GM23338 (cell line): ENCODE data around the gene BBLN. TPM values are rescaled to one million over a fixed set of nuclear protein-coding genes. Genes with fewer than 3 reads are reported as not detected.

Experiments used
- polyA plus RNA-seq: library from polyadenylated mRNA; unstranded; fragments of >200 nt; fragmentation: Nextera tagmentation; extraction: Ambion mirVana; gene quantifications from 2 replicates; pipeline ENCODE4 v1.2.1, GENCODE V29; 2016
- total RNA-seq: library from RNA; depleted of rRNA; stranded (reverse); fragments of >200 nt; shearing (Covaris generic); gene quantifications from 2 replicates; pipeline ENCODE4 v1.2.3, GENCODE V29; 2014; rRNA removed

Gene BBLN
- total and polyA plus RNA-seq, 2 experiments from 2014 or later = 171 to 246 TPM

Other genes starting within 250 kb of the BBLN start
- gene ST6GALNAC4, start 243.2 kb upstream of the BBLN start, total RNA-seq = 35.3 and 39.1 TPM in 2 replicates
- gene ST6GALNAC4, start 243.2 kb upstream of the BBLN start, polyA plus RNA-seq = 7.9 and 8.1 TPM in 2 replicates
- 7.5 and 13.4 TPM in 2 replicates for gene PIP5KL1, start 229.5 kb upstream of the BBLN start, total RNA-seq
- gene PIP5KL1, start 229.5 kb upstream of the BBLN start, polyA plus RNA-seq = 19.5 and 25.1 TPM in 2 replicates
- 29.0 and 36.6 TPM in 2 replicates for gene DPM2, start 222.4 kb upstream of the BBLN start, total RNA-seq
- gene DPM2, start 222.4 kb upstream of the BBLN start, polyA plus RNA-seq = 92.2 and 92.4 TPM in 2 replicates
- 21.5 and 22.4 TPM in 2 replicates for gene EEIG1, start 179.3 kb upstream of the BBLN start, total RNA-seq
- gene EEIG1, start 179.3 kb upstream of the BBLN start, polyA plus RNA-seq = 11.2 and 11.5 TPM in 2 replicates
- gene NAIF1, start 92.9 kb upstream of the BBLN start, total RNA-seq = 5.5 and 6.7 TPM in 2 replicates
- 4.0 and 4.9 TPM in 2 replicates for gene NAIF1, start 92.9 kb upstream of the BBLN start, polyA plus RNA-seq
- gene SLC25A25, start 92.0 kb upstream of the BBLN start, total RNA-seq = 21.2 and 27.0 TPM in 2 replicates
- 6.1 and 7.1 TPM in 2 replicates for gene SLC25A25, start 92.0 kb upstream of the BBLN start, polyA plus RNA-seq
- 108 and 124 TPM in 2 replicates for gene PTGES2, start 32.5 kb upstream of the BBLN start, total RNA-seq
- gene PTGES2, start 32.5 kb upstream of the BBLN start, polyA plus RNA-seq = 56.3 and 59.7 TPM in 2 replicates
- gene LCN2, start 10.8 kb upstream of the BBLN start, total RNA-seq = 0.27 TPM in 1 of 2 replicates, not detected in the other
- gene LCN2, start 10.8 kb upstream of the BBLN start, polyA plus RNA-seq = 2.0 and 2.7 TPM in 2 replicates
- gene CIZ1, start 31.3 kb downstream of the BBLN start, total RNA-seq = 48.2 and 61.4 TPM in 2 replicates
- 49.6 and 49.7 TPM in 2 replicates for gene CIZ1, start 31.3 kb downstream of the BBLN start, polyA plus RNA-seq
- 42.0 and 43.2 TPM in 2 replicates for gene DNM1, start 43.1 kb downstream of the BBLN start, total RNA-seq
- 24.0 and 36.0 TPM in 2 replicates for gene DNM1, start 43.1 kb downstream of the BBLN start, polyA plus RNA-seq
- gene GOLGA2, start 115.7 kb downstream of the BBLN start, total RNA-seq = 44.4 and 48.4 TPM in 2 replicates
- gene GOLGA2, start 115.7 kb downstream of the BBLN start, polyA plus RNA-seq = 31.4 and 32.6 TPM in 2 replicates
- gene SWI5, start 116.0 kb downstream of the BBLN start, total RNA-seq = 26.6 and 31.8 TPM in 2 replicates
- gene SWI5, start 116.0 kb downstream of the BBLN start, polyA plus RNA-seq = 35.7 and 42.5 TPM in 2 replicates
- 12.0 and 15.4 TPM in 2 replicates for gene TRUB2, start 162.2 kb downstream of the BBLN start, total RNA-seq
- 29.4 and 31.4 TPM in 2 replicates for gene TRUB2, start 162.2 kb downstream of the BBLN start, polyA plus RNA-seq
- 29.2 and 35.3 TPM in 2 replicates for gene COQ4, start 162.6 kb downstream of the BBLN start, total RNA-seq
- gene COQ4, start 162.6 kb downstream of the BBLN start, polyA plus RNA-seq = 34.5 and 37.0 TPM in 2 replicates
- 21.4 and 25.3 TPM in 2 replicates for gene SLC27A4, start 180.3 kb downstream of the BBLN start, total RNA-seq
- 7.9 and 9.9 TPM in 2 replicates for gene SLC27A4, start 180.3 kb downstream of the BBLN start, polyA plus RNA-seq
- gene URM1, start 211.1 kb downstream of the BBLN start, total RNA-seq = 45.3 and 47.8 TPM in 2 replicates
- 27.9 and 28.6 TPM in 2 replicates for gene URM1, start 211.1 kb downstream of the BBLN start, polyA plus RNA-seq